ENCODE measurements around the gene KRTAP27-1. TPM values are rescaled to one million over a fixed set of nuclear protein-coding genes. Genes with fewer than 3 reads are reported as not detected.

KRTAP27-1 gene
- total RNA-seq, 8 experiments from 2014 or later = not detected

Other genes starting within 250 kb of the KRTAP27-1 start
- gene CLDN17, start 170.9 kb downstream of the KRTAP27-1 start, total RNA-seq = under 1 TPM in 2 of 8 experiments, not detected in 6; 0.38 TPM
- gene CLDN8, start 121.6 kb downstream of the KRTAP27-1 start, total RNA-seq = under 1 TPM in 1 of 8 experiments, not detected in 7; 0.09 TPM
- gene KRTAP24-1, start 54.7 kb downstream of the KRTAP27-1 start, total RNA-seq = not detected
- not detected for gene KRTAP25-1, start 48.2 kb downstream of the KRTAP27-1 start, total RNA-seq
- gene KRTAP26-1, start 17.4 kb downstream of the KRTAP27-1 start, total RNA-seq = under 1 TPM in 4 of 8 experiments, not detected in 4; 0.17 to 0.73 (median 0.28) TPM
- not detected for gene KRTAP23-1, start 10.9 kb upstream of the KRTAP27-1 start, total RNA-seq
- gene KRTAP13-2, start 34.6 kb upstream of the KRTAP27-1 start, total RNA-seq = under 1 TPM in 1 of 8 experiments, not detected in 7; 0.29 TPM
- not detected for gene KRTAP13-1, start 58.3 kb upstream of the KRTAP27-1 start, total RNA-seq
- not detected for gene KRTAP13-3, start 88.2 kb upstream of the KRTAP27-1 start, total RNA-seq
- gene KRTAP13-4, start 92.5 kb upstream of the KRTAP27-1 start, total RNA-seq = under 1 TPM in 4 of 8 experiments, not detected in 4; 0.36 to 0.87 (median 0.62) TPM
- under 1 TPM in 1 of 8 experiments, not detected in 7; 0.71 TPM for gene KRTAP15-1, start 102.6 kb upstream of the KRTAP27-1 start, total RNA-seq
- under 1 TPM in 1 of 8 experiments, not detected in 7; 0.76 TPM for gene KRTAP19-1, start 142.7 kb upstream of the KRTAP27-1 start, total RNA-seq
- not detected for gene KRTAP19-2, start 149.7 kb upstream of the KRTAP27-1 start, total RNA-seq
- gene KRTAP19-3, start 154.3 kb upstream of the KRTAP27-1 start, total RNA-seq = not detected
- not detected for gene KRTAP19-4, start 159.5 kb upstream of the KRTAP27-1 start, total RNA-seq
- not detected for gene KRTAP19-5, start 164.4 kb upstream of the KRTAP27-1 start, total RNA-seq
- not detected for gene KRTAP19-6, start 204.2 kb upstream of the KRTAP27-1 start, total RNA-seq
- gene KRTAP19-7, start 223.6 kb upstream of the KRTAP27-1 start, total RNA-seq = not detected